T-helper 1 cell treated with Interleukin-12 subunit alpha and Interleukin-12 subunit beta and Interleukin-4 antibody, amounts not matched to agents 30 ng/mL and 1 ng/mL, for 36 hours (primary cell): ENCODE results near the gene HAND1. TPM values are rescaled to one million over a fixed set of nuclear protein-coding genes. Genes with fewer than 3 reads are reported as not detected.

Source experiments
- intact Hi-C: fragments of 100-400 bp; cut with micrococcal nuclease; formaldehyde crosslinking; loops from one replicate; pipeline ENCODE4 v1.15.1; 2024
- total RNA-seq: library from RNA; stranded (reverse); gene quantifications from 2 replicates; pipeline ENCODE4 v1.2.3, GENCODE V29; 2022

HAND1 gene
- total RNA-seq, 1 donor from 2014 or later = not detected

DNA sequence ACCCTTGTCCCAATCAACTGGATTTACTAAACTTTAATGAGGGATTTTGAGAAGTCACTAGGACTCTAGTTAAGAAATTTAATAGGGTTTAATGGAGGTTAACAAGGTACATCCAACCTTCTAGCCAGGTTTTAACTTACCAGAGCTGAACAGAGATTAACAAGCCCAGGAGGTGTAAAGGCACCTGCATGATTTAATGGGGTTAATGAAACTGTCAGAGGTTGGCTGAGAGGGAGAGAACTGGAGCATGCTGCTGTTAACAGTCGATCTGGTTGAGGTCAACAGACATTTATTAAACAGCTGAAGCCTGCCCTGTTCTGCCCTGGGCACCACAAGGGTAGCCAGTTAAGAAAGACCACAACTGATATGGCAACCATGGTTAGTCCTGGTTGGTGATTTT is 13.6 kb downstream of the HAND1 start:
- intact Hi-C loops = loop anchor here (10.0 kb wide), 1 partner anchor 350 kb away; no protein-coding TSS in a partner anchor

DNA sequence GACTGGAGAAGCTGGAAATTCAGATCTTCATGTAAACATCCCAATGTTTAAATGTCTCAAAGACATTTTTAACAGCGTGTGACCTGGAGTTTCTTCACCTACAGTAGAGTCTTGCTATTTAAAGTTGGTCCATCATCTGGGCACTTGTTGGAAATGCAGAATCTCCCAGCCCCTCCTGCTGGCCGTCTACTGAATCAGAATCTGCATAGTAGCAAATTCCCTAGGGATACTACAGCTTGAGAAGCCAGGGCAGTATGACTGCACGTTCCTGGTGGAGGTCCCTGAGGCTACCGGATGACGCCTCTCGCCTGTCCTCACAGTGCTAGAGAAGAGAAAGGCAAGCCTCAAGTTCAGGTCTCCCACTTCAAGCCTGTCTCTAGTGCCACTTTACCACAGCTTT is 16.5 kb downstream of the HAND1 start:
- intact Hi-C loops = loop anchor here (10.0 kb wide), 1 partner anchor 353 kb away; no protein-coding TSS in a partner anchor

DNA sequence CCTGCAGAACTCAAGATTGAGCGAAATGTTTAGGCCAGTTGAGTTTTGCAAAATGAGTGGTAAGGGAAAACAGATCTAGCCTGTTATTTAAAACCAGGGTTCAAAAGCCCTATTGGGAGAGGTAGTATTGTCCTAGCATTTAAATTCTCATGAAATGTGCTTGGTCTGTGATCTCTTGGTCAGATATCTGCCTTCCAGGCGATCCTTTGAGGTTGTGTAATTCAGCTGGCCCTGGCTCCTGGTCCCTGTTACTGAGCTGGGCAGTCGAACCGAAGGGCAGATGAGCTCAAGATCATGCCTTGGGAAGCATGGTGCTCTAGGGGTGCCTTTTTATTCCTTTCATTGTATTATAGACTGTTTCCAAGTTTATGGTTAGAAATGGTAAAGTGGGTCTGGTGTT is 17.9 kb downstream of the HAND1 start:
- intact Hi-C loops = loop anchor here (10.0 kb wide), 1 partner anchor 355 kb away; no protein-coding TSS in a partner anchor

DNA sequence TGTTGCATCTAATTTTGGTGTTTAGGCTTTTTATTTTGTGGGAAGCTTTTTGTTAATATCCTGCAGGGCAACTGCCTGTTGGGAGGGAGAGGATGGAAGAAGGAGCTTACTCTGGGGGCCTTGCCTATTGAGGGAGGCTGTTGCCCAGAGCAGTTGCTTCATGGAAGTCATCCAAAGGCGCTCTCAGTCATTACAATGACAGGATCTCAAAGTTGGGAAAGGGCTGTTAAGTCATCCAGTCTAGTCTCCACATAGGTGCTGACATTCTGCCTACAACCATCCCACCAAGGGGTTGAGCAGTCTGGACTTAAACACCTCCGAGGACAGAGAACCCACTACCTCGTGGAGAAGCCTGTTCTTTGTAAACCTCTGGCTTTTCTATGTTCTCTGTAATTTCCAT is 19.0 kb downstream of the HAND1 start:
- intact Hi-C loops = no loop called here

DNA sequence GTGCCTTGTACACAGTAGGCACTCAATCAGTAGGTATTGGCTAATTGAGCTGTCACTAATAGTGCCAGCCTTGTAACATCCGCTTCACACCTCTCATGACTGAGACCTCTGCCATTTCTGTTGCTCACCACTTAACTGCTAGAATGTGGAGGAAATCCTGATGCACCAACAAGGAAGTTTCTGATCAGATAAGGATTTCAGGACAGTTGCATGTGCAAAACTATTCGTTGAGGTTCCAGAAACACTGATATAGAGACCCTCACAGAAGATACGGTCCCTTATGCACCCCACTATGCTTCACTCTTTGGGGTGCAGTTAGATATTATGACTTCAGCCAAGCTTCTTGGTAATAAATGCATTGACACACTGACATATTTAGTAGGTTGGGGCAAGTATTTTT is 21.5 kb downstream of the HAND1 start:
- intact Hi-C loops = no loop called here

DNA sequence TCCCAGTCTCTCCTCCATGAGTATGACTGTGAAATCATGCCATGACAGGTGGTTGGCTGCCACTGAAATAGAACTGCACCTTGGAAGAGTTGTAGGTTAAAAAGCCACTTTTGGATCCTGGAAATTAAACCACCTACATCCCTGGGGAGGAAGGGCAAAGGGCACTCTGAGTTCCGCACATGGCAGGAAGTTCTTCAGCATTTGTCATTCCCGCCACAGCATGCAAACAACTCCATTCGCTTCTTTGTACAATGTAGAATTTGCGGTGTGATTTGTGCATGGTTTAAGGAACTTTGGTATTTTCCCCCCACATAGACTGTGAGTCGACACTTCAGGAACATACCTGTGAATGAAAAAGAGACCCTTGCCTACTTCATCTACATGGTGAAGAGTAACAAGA is 22.4 kb downstream of the HAND1 start:
- intact Hi-C loops = no loop called here

DNA sequence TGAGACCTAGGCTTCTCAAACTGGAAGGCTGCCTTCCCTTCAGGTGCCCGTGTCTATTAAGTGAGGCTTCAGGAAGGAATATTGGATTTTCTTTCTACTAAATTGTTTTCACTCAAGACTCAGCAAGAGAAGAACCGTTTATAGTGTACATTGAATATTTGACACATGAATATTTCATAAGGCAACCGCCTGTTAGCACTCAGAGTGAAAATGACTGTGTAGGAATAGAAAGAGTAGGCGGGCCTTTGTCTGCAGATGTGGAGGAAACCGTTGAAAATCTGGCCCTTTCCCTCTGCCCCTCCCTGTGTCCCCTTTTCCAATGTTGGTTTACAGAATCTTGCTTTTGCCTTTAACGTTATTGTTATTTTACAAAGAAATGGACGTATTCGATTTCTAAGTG is 26.1 kb downstream of the HAND1 start:
- intact Hi-C loops = no loop called here

DNA sequence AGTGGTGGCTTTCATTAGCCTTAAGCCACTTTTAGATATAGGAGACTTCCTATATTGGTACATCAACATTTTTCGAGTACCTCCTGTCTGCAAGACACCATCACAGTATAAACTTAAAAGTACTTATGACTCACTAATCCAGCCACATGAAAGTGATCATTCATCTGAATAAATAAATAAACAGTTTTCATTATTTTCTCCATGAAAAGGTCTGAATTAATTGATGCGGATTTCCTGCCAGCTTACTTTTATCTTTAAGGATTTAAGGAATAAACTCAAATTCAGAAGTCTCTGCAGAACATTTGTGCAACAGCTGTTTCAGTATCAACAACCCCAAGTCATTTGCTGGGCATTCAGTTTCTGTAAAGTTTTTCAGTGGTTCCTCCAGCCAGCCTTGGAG is 28.2 kb downstream of the HAND1 start:
- intact Hi-C loops = loop anchor here (5.0 to 10.0 kb wide), 3 partner anchors 177 to 1095 kb away; no protein-coding TSS in a partner anchor

DNA sequence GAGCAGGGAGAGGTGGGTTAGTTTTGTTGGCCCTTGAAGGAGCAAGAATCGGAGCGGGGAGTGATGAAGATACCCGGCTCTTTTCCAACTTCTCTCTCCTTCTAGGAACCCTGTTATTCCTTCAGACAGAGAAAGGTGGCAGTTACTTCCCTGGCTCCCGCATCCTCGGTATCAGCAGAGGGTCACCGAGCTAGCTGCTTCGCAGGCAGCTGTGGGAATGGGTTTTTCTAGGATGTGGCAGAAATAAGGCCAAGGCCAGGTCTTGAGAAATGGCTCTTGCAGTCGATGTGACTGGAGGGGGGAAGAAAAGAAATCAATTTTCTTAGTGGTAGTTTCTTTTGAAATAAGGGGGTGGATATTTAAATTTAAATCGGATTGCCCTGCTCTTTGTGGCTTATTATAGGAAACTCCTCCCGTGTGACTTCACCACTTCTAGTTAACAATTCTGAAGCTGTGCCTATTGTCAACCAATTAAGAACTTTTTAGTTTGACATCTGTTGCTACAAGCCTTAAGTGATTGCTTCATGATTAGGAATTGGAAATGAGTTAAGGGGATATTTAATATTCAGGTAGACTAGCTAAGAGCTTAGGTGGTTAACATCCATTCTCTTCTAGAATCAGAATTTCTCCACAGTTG is 30.8 kb downstream of the HAND1 start:
- intact Hi-C loops = loop anchor here (5.0 to 10.0 kb wide), 3 partner anchors 175 to 1092 kb away; no protein-coding TSS in a partner anchor

DNA sequence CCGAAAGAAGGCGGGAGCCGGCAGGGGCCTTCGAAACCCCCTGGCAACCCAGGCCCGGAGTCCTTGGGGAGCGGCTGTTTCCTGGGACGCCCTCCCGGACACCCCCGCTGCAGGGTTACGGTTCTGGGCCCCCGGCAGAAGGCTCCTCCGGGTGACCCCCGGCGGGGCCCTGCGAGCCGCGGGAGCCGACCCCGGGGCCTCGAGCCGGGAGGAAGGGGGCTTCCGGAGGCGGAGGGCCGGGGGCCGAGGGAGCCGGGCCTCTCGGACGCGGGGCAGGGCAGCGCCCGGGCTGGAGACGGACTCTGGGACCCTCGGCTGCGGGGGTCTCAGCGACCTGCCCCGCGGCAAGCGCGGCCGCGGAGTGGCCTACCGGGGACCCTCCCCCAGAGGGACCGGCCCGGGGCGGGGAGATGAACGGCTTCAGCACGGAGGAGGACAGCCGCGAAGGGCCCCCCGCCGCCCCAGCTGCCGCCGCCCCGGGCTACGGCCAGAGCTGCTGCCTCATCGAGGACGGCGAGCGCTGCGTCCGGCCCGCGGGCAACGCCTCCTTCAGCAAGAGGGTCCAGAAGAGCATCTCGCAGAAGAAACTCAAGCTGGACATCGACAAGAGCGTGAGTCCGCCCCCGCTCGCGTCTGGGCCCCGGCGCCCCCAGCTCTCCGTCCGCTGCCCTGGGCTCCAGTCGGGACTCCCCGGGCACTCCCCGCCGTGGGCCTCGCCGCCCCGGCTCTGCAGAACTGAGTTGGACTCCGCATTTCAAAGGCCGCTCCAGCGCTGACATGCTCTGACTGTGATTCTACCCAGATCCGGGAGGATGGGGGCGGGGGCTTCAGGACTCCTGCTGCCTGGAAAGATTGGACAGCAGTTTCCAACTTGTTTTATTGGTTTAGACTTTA is 31.6 kb downstream of the HAND1 start:
- intact Hi-C loops = loop anchor here (1.0 to 10.0 kb wide), 4 partner anchors 174 to 1092 kb away; partner anchors contain the start of gene MRPL22

DNA sequence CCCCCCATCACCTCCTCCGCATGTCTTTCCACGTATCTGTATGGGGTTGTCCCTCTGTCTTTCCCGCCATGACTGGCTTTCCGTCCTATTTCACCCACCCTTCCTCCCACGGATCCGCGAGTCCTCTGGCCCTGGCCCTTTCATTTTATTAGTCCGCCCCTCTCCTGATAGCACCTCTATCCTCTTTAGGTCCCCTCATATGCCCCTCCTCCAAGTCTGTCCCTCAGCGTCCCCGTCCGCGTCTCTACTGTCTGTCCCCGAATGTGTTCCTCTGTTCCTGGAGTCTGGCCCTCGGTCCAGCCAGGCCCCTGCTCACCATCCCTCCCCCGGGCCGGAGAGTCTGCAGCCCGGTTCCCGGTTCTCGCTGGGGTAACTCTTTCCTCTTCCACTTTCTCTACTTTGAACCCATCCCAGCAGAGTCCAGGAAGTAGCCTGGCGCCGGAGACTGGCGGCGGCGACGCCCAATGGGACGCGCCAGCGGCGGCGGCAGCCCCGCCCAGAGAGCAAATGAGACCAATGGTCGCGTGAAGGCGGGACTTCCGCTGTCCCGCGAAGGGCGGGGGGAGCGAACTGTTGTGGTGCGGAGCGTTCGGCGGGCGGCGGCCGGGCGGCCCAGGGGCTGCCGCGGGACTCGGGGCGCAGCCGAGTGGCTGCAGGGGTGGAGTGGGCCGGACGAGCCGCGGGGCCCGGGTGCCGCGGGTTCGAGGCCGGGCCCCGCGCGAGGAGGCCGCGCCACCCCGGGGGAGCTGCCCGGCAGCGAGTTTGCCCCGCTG is 32.4 kb downstream of the HAND1 start, which contains the start of gene SAP30L:
Gene SAP30L (plus strand): TSS at position 576 of the 773 bp plus-strand sequence. CDS start 608 bp downstream, outside the sequence.
- intact Hi-C loops = loop anchor here (1.0 to 10.0 kb wide), 12 partner anchors 40 to 1091 kb away; partner anchors contain the start of genes CNOT8, FAM114A2, GALNT10 and LARP1

DNA sequence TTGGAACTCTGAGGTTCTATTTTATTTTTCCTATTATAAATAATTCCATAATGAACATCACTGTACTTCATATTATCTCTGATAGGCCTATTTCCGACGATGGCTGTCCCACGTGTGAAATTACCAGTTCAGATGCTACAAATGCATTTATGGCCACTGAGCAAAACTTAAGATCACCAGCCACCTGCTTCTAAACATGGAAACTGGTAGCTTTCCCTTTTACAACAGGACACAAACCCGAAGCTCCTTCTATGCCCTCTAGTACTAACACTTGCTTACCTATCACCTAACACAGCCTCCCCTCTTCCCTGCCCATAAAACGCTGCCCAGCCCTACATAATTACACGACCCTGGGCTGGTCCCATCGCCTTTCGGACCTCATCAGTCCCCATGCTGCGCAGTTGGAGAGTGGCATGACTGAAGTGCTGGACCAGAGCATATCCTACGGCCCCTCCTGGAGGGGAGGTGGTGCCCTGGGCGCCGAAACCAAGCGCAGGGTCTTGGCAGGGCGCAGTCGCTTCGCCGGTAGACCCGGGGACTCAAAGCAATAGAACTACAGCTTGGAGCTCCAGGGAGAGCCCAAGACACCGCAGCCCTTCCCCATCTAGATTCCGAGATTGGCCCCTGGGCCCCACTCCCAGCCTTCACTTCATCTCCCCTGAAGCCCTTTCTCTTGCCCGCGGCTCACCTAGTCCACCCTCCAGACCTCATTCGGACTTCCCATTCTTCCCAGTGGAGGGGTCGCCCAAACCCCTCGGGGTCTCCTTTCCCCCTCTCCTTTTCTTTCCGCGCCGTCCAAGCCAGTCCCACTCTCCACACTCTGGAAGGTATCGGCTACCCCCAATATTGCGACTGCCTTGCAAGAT is 33.2 kb downstream of the HAND1 start:
- intact Hi-C loops = loop anchor here (1.0 to 10.0 kb wide), 11 partner anchors 39 to 1090 kb away; partner anchors contain the start of genes CNOT8, FAM114A2, GALNT10 and LARP1

DNA sequence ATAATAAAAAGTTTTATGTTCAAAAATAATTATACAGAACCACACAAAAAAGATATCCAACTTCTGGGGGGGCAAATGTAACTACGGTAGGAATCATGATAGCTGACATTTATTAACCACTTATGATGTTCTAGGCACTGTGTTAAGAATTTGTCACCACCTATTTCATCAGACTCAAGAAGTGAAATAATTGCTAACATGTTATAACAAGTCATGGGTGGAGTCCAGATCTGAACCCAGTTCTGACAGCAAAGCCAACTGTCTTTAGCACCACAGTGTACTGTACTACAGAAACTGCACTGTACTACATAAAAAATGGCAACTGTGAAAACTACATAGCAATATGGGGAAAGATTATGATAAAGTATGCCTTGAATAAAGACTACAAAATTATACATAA is 35.2 kb downstream of the HAND1 start:
- intact Hi-C loops = loop anchor here (10.0 kb wide), 1 partner anchor 1088 kb away; no protein-coding TSS in a partner anchor

DNA sequence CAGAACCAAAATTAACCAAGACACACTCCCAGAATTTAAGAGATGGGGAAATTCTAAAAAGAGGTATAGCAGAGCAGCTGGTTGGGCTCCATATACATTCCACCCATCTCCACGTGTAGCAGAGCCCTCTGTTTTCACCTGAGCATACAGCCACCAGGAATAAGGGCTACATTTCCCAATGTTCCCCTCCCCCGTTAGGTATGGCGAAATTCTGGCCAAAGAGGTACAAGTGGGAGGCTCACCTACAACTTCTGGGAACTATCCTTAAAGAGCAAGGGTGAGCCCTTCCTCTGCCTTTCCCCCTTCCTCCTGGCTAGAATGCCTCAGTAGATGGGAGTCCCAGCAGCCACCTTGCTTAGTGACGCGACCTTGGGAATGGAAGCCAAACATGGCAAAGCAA is 37.5 kb downstream of the HAND1 start:
- intact Hi-C loops = loop anchor here (10.0 kb wide), 1 partner anchor 1086 kb away; no protein-coding TSS in a partner anchor

DNA sequence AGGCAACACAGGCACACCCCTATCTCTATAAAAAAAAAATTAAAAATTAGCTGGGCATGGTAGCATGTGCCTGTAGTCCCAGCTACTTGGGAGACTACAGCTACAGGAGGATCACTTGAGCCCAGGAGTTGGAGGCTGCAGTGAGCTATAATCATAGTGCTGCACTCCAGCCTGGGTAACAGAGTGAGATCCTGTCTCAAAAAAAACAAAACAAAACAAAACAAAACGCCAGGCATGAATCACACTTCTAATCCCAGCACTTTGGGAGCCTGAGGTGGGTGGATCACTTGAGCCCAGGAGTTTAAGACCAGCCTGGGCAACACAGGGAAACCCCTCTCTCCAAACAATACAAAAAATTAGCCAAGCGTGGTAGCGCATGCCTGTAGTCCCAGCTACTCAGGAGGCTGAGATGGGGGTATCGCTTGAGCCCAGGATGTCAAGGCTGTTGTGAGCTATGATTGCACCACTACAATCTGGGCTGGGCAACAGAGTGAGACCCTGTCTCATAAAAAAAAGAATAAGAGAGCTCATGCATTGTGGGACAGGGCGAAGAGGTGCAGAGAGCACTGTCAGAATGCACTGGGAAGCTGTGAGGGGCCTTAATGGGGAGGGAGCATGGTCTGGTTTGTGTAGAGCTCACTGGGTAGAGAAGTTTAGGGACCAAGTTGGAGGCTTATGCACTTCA is 40.6 kb downstream of the HAND1 start:
- intact Hi-C loops = no loop called here

DNA sequence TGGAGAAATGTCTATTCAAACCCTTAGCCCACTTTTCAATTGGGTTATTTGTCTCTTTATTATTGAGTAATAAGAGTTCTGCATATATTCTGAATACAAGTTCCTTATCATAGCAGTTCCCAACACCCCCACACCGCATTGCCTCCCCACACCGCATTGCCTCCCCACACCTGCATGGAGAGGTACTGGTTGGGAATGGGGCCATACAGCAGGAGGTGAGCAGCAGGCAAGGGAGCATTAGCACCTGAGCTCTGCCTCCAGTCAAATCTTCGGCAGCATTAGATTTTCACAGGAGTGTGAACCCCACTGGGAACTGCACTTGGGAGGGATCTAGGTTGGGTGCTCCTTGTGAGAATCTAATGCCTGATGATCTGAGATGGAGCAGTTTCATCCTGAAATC is 42.8 kb downstream of the HAND1 start:
- intact Hi-C loops = no loop called here

DNA sequence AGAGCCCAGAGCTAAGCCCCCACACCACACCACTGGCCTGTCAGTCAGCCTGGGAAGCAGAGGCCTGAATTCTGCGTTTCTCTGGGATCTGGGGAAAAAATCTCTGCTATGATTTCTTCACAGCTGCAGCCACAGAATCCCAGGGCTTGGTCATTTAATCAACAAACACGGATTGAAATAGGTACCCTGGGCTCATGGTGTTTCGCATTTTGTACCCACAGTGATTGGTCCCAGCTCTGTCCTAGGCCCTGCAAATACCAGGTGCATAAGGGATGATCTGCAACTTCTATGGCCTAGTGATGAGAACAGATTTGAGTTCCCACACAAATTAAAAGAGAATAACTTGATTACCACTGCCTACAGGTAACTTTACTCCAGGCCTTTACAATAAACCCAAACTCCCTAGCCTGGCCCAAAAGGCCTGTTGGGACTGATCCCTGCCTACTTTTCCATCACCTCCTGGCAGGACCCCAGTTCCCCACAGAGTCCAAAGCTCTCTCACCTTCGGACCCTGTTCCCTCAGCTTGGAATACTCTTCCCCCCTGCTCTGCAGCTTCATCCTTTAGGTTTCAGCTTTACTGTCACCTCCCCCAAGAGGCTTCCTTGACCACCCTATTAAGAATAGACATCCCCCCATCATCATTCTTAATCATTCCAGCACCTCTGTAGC is 46.9 kb downstream of the HAND1 start:
- intact Hi-C loops = no loop called here

DNA sequence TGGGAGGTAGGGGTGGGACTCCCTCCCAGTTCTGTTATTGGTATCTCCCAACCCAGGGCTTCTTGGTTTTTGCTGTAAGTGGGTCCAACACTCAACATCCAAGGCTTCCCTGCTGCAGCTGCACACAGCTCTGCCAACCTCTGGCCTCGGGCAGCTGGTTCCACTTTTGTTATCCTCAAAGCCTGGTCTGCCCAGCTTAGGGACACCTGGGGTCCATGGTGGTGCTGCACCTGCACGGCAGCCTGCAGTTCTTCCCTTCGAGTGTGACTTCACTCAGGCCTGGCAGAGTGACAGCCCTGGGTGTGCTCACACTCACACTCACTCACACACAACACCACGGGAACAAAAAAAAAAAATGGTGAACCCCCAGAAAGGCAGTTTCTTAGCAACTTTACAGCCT is 47.6 kb downstream of the HAND1 start:
- intact Hi-C loops = no loop called here

DNA sequence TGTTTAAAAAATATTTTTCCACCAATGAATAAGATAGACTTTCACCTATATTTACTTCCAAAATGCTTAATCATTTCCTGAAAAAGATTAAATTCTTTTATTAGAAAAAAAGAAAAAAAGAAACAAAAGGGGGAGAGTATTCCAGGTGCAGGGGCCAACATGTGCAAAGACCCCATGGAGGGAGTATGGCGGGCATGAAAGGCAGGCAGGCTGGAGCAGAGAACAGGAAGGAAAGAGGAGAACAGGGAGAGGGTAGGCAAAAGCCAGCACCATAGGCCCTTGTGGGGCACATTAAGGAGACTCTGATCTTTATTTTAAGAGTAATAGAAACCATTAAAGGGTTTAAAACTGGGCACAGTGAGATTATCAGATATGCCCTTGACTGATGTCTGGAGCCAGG is 48.7 kb downstream of the HAND1 start:
- intact Hi-C loops = no loop called here
